Stimulated activated CD4-positive, alpha-beta T cell treated with anti-CD3 and anti-CD28 coated beads, Interleukin-2, amount 100 ng/mL, for 4 hours (primary cell): ENCODE data around the gene TOE1.
A peak's percentile ranks its signal among the peaks of the same experiment; 100 is the strongest.
"Not testable (repeated sequence)": the region's sequence is repeated elsewhere in the genome, so short reads cannot be mapped to it uniquely, and the experiment has no call there.

Experiments
- DNase-seq: peaks from one replicate; pipeline ENCODE4 v3.0.0-alpha.2; 2020; ENCODE audit warnings: low read depth

The TOE1 gene

GRCh38 chr1:45355683-45356082, 15.7 kb downstream of the TOE1 start:
- DNase-seq: no peak

GRCh38 chr1:45356186-45356585, 16.2 kb downstream of the TOE1 start:
- no peak for DNase-seq

- DNase-seq: peak; percentile 19
Measured at GRCh38 chr1:45359882-45360513, 20.0 kb downstream of the TOE1 start.

- DNase-seq: not testable (repeated sequence)
Measured at GRCh38 chr1:45360981-45361380, 21.0 kb downstream of the TOE1 start.

- no peak for DNase-seq
Measured at GRCh38 chr1:45364294-45364693, 24.3 kb downstream of the TOE1 start.

GRCh38 chr1:45365051-45365450, 25.1 kb downstream of the TOE1 start:
- DNase-seq: no peak

- DNase-seq: no peak
Measured at GRCh38 chr1:45370575-45370974, 30.6 kb downstream of the TOE1 start.

GRCh38 chr1:45373573-45373972, 33.6 kb downstream of the TOE1 start:
- no peak for DNase-seq

GRCh38 chr1:45375104-45376090, 35.4 kb downstream of the TOE1 start:
- no peak for DNase-seq

- DNase-seq: no peak
Measured at GRCh38 chr1:45378184-45378583, 38.2 kb downstream of the TOE1 start.

- DNase-seq: no peak
Measured at GRCh38 chr1:45379524-45379923, 39.6 kb downstream of the TOE1 start.

GRCh38 chr1:45380125-45380524, 40.2 kb downstream of the TOE1 start:
- no peak for DNase-seq

GRCh38 chr1:45380730-45381129, 40.8 kb downstream of the TOE1 start:
- no peak for DNase-seq

GRCh38 chr1:45381243-45381642, 41.3 kb downstream of the TOE1 start:
- no peak for DNase-seq

- DNase-seq: no peak
Measured at GRCh38 chr1:45383191-45383590, 43.2 kb downstream of the TOE1 start.

- DNase-seq: not testable (repeated sequence)
Measured at GRCh38 chr1:45384213-45384612, 44.2 kb downstream of the TOE1 start.

GRCh38 chr1:45385302-45385701, 45.3 kb downstream of the TOE1 start:
- no peak for DNase-seq

GRCh38 chr1:45386219-45386618, 46.2 kb downstream of the TOE1 start:
- DNase-seq: no peak
